NCI-H748 treated with DMSO at 0.1 percent for 48 hours (cell line): ENCODE measurements around the gene CTSH.
"Not testable (repeated sequence)": the region's sequence is repeated elsewhere in the genome, so short reads cannot be mapped to it uniquely, and the experiment has no call there.

Source experiments
- DNase-seq: peaks from one replicate; lab custom pipeline; 2025; lab: John Stamatoyannopoulos, UW

CTSH gene

GRCh38 chr15:78880813-78881212, 64.0 kb downstream of the CTSH start:
- DNase-seq, result no peak

- DNase-seq, result no peak
These were observed 64.7 kb downstream of the CTSH start for GRCh38 chr15:78880242-78880533.

DNA sequence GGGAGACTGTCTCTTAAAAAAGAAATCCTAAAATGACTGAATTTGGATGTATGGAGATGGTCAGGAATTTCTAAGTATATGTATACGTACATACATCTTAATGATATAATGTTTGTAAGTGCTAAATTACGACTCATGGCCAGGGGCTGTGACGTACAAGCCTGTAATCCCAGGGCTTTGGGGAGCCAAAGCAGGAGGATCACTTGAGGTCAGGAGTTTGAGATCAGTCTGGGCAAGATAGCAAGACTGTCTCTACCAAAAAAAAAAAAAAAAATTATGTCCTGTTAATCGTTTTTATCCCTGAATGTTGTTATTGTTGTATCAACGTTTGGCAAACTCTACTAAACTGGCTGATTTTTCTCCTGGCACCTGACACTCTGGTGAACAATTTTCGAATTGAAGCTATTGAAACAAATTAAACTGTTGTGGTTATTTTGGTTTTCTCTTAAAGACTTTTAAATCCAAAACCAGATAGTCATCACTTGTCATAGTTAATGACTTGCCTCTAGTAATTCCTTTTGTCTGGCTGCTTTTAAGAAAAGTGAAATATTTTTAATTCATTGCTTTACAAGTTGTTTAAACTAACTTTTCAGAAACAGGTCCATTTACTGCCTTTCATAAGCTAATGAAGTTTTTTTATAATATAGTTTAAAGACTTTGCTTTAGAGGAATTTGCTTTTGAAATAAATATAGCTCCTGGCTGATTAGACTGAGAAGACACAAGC, 65.2 kb downstream of the CTSH start:
- no peak for DNase-seq

DNA sequence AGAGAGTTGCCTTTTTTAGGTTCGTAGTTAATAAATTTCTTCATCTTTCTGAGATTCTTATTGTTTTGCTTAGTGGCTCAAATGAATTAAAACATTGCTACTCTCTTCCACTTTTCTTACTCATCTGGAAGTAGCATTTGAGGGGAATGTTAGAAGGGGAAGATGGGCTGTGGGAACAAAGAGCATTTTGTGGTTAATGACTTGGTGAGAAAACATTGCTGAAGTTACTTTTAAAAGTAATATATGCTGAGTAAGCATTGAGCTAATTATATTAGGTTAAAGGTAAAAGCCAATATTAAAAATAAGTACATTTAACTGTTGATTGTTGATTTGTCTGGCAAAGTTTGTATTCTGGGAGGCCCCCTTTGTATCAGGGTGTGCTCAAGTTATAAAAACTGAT, 66.5 kb downstream of the CTSH start:
- no peak for DNase-seq

DNA sequence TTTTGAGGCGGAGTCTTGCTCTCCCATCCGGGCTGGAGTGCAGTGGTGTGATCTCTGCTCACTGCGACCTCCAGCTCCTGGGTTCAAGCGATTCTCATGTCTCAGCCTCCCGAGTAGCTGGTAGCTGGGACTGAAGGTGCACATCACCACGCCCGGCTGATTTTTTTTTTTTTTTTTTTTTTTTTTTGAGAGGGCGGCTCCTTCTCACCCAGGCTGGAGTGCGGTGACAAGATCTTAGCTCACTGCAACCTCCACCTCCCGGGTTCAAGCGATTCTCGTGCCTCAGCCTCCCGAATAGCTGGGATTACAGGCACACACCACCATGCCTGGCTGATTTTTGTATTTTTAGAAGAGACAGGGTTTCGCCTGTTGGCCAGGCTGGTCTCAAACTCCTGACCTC, 67.9 kb downstream of the CTSH start:
- DNase-seq, result not testable (repeated sequence)

DNA sequence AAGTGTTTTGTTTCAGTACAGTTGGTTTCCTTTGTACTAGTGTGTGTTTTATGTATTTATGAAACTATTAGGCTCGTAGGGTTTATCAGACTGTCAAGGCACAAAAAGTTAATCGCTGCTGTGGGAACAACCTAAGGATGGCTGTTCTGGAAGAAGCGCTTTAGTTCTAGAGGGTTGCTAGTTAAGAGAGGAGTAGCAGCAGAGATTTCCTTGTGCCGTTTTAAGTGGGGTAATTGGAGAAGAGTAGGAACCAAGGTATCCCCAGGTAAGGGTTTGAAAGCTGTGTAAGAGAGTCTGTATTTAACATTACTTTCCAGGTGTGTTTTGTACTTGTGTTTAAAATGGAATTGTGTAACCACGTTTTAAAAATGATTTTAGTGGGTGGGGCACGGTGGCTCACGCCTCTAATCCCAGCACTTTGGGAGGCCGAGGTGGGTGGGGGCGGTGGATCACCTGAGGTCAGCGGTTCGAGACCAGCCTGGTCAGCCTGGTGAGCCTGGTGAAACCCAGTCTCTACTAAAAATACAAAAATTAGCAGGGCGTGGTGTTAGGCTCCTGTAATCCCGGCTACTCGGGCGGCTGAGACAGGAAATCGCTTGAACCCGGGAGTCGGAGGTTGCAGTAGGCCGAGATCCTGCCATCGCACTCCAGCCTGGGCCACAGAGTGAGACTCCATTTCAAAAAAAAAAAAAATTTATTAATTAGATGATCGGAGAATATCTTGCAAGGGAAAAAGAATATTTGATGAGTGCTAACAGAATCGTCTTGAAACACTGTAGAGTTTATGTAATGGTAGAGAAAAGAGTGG, 69.5 kb downstream of the CTSH start:
- no peak for DNase-seq

GRCh38 chr15:78873793-78874765, 70.8 kb downstream of the CTSH start:
- DNase-seq, result no peak

GRCh38 chr15:78872972-78873792, 71.7 kb downstream of the CTSH start:
- DNase-seq, result peak; percentile 53

GRCh38 chr15:78872155-78872971, 72.5 kb downstream of the CTSH start, which contains the start of gene MORF4L1:
MORF4L1 (plus strand) TSS chr15:78872890; CDS start chr15:78873018, 128 bp downstream.
- peak; percentile 73 for DNase-seq

GRCh38 chr15:78871483-78872127, 73.2 kb downstream of the CTSH start:
- not testable (repeated sequence) for DNase-seq
